SK-N-SH treated with all-trans-retinoic acid at 6 μM for 48 hours (cell line): ENCODE data around the gene GPATCH3.

Source experiments
- CSDC2 ChIP-seq: fragments of 250-450 bp; sonication (Bioruptor Pico); IDR thresholded peaks from 2 replicates; pipeline ENCODE4 v1.5.0; 2020; ENCODE audit warnings: mild to moderate bottlenecking, moderate library complexity
- ESRRG ChIP-seq: fragments of 250-450 bp; sonication (Bioruptor Pico); IDR thresholded peaks from 2 replicates; pipeline ENCODE4 v1.6.1; 2021; ENCODE audit warnings: mild to moderate bottlenecking
- GLIS3 ChIP-seq: fragments of 250-450 bp; sonication (Bioruptor Pico); IDR thresholded peaks from 2 replicates; pipeline ENCODE4 v1.5.0; 2020; ENCODE audit warnings: mild to moderate bottlenecking, moderate library complexity
- ISL1 ChIP-seq: fragments of 250-450 bp; sonication (Bioruptor Pico); IDR thresholded peaks from 2 replicates; pipeline ENCODE4 v2.1.2; 2022; ENCODE audit warnings: mild to moderate bottlenecking, moderate library complexity
- POU6F1 ChIP-seq: fragments of 250-450 bp; sonication (Bioruptor Pico); IDR thresholded peaks from 2 replicates; pipeline ENCODE4 v1.8.0; 2021; ENCODE audit warnings: low read depth, mild to moderate bottlenecking, moderate library complexity, borderline replicate concordance
- PPARA ChIP-seq: fragments of 250-450 bp; sonication (Bioruptor Pico); IDR thresholded peaks from 2 replicates; pipeline ENCODE4 v1.5.0; 2020; ENCODE audit warnings: mild to moderate bottlenecking, borderline replicate concordance
- RARB ChIP-seq: fragments of 250-450 bp; sonication (Bioruptor Pico); IDR thresholded peaks from 2 replicates; pipeline ENCODE4 v1.8.0; 2021; ENCODE audit warnings: mild to moderate bottlenecking, moderate library complexity
- SNAI2 ChIP-seq: fragments of 250-450 bp; sonication (Bioruptor Pico); IDR thresholded peaks from 2 replicates; pipeline ENCODE4 v1.5.0; 2020; ENCODE audit warnings: mild to moderate bottlenecking, moderate library complexity
- TCF4 ChIP-seq: fragments of 250-450 bp; sonication (Bioruptor Pico); IDR thresholded peaks from 2 replicates; pipeline ENCODE4 v1.8.0; 2021; ENCODE audit warnings: mild to moderate bottlenecking, moderate library complexity, borderline replicate concordance
- TOX ChIP-seq: fragments of 250-450 bp; sonication (Bioruptor Pico); IDR thresholded peaks from 2 replicates; pipeline ENCODE4 v1.8.0; 2021; ENCODE audit warnings: mild to moderate bottlenecking, moderate library complexity, borderline replicate concordance
- ZC3H10 ChIP-seq: fragments of 250-450 bp; sonication (Bioruptor Pico); IDR thresholded peaks from 2 replicates; pipeline ENCODE4 v1.5.1; 2021; ENCODE audit warnings: mild to moderate bottlenecking, moderate library complexity
- ZFP3 ChIP-seq: fragments of 250-450 bp; sonication (Bioruptor Pico); IDR thresholded peaks from 2 replicates; pipeline ENCODE4 v1.5.0; 2020; ENCODE audit warnings: mild to moderate bottlenecking, moderate library complexity
- ZNF70 ChIP-seq: fragments of 450-650 bp; formaldehyde crosslinking; IDR thresholded peaks from 2 replicates; pipeline ENCODE4 v1.5.0; 2020; ENCODE audit warnings: mild to moderate bottlenecking, moderate library complexity
- ZNF8 ChIP-seq: fragments of 450-650 bp; formaldehyde crosslinking; IDR thresholded peaks from 2 replicates; pipeline ENCODE4 v1.5.0; 2020; ENCODE audit warnings: mild to moderate bottlenecking, moderate library complexity

- TF ChIP-seq GLIS3 (no peak), ESRRG (no peak), ZNF70 (CRISPR knock-in tag) (no peak), SNAI2 (CRISPR knock-in tag) (no peak), CSDC2 (CRISPR knock-in tag) (no peak), ZFP3 (CRISPR knock-in tag) (no peak), ZNF8 (CRISPR knock-in tag) (no peak), TOX (CRISPR knock-in tag) (no peak), ISL1 (CRISPR knock-in tag) (no peak), TCF4 (CRISPR knock-in tag) (no peak), RARB (CRISPR knock-in tag) (no peak), ZC3H10 (CRISPR knock-in tag) (no peak), POU6F1 (CRISPR knock-in tag) (no peak), PPARA (CRISPR knock-in tag) (no peak)
Observed at GRCh38 chr1:26882696-26883463, 17.4 kb downstream of the GPATCH3 start.
